KMS-11 (cell line): Measurements from ENCODE around the gene TANC1.

ENCODE experiments used
- H2AFZ ChIP-seq: fragments of 200-600 bp; sonication (generic); 2 replicates; pipeline ENCODE4 v1.6.1; 2016; ENCODE audit warnings: antibody characterized with exemption, mixed run types, low read depth
- H3K27ac ChIP-seq: fragments of 200-600 bp; sonication (generic); 2 replicates; pipeline ENCODE4 v1.6.1; 2016; ENCODE audit warnings: mild to moderate bottlenecking, mixed run types
- H3K27me3 ChIP-seq: fragments of 200-600 bp; sonication (generic); 2 replicates; pipeline ENCODE4 v1.6.1; 2017; ENCODE audit warnings: mild to moderate bottlenecking, low read depth, mixed run types, moderate library complexity; ENCODE audit not compliant: insufficient read depth
- H3K36me3 ChIP-seq: fragments of 200-600 bp; sonication (generic); 2 replicates; pipeline ENCODE4 v1.6.1; 2017; ENCODE audit warnings: mild to moderate bottlenecking, mixed run types; ENCODE audit not compliant: insufficient read depth
- H3K4me1 ChIP-seq: fragments of 200-600 bp; sonication (generic); 2 replicates; pipeline ENCODE4 v1.6.1; 2016; ENCODE audit warnings: mild to moderate bottlenecking, low read depth, mixed run types; ENCODE audit not compliant: poor library complexity, severe bottlenecking
- H3K4me2 ChIP-seq: fragments of 200-600 bp; sonication (generic); 2 replicates; pipeline ENCODE4 v1.7.0; 2016; ENCODE audit warnings: mild to moderate bottlenecking, mixed run types
- H3K4me3 ChIP-seq: fragments of 200-600 bp; sonication (generic); IDR thresholded peaks from 2 replicates; pipeline ENCODE4 v1.6.1; 2017; ENCODE audit warnings: low read depth, low read length, mixed read lengths; ENCODE audit not compliant: insufficient read depth
- H3K79me2 ChIP-seq: fragments of 200-600 bp; sonication (generic); 2 replicates; pipeline ENCODE4 v1.6.1; 2016; ENCODE audit warnings: low read depth, mixed run types; ENCODE audit not compliant: insufficient read depth
- H3K9ac ChIP-seq: fragments of 200-600 bp; sonication (generic); 2 replicates; pipeline ENCODE4 v1.6.1; 2016; ENCODE audit warnings: mild to moderate bottlenecking, mixed run types
- H4K20me1 ChIP-seq: fragments of 200-600 bp; sonication (generic); 2 replicates; pipeline ENCODE4 v1.6.1; 2016; ENCODE audit warnings: mild to moderate bottlenecking, mixed run types; ENCODE audit not compliant: insufficient read depth
- TF ChIP-seq, protein P1 (sequence below): fragments of 200-600 bp; sonication (generic); conservative IDR thresholded peaks from 2 replicates; pipeline ENCODE4 v1.6.1; 2017; ENCODE audit warnings: low read depth, mild to moderate bottlenecking, antibody characterized with exemption, low read length, moderate library complexity, mixed read lengths

TANC1 gene

DNA sequence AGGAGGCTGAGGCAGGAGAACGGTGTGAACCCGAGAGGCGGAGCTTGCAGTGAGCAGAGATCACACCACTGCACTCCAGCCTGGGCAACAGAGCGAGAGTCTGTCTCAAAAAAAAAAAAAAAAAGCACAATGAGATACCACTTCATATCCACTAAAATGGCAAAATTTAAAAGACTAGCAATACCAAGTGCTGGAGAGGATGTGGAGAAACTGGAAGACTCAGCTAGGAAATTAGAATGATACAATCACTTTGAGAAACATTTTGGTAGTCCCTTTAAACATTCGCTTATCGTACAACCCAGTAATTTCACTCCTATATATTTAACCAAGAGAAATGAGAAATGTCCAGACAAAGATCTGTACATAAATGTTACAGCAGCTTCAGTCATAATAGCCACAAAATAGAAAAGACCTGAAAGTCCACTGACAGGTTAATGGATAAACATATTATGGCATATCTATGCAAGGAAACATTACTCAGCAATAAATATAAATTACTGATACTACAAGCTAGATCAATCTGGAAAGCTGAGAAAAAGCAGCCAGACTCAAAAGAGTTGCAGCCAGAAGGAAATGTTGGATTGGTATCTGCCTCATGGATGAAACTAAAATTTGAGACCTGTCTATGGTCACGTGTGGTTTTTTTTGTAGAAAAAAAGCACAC, 278.0 kb downstream of the TANC1 start:
- no peaks in the 10 kb centered on the region for H3K36me3 ChIP-seq
- H3K27me3 ChIP-seq = no peaks in the 10 kb centered on the region
- H3K4me3 ChIP-seq = no peak overlapping the region
- no peak overlapping the region for H2AFZ ChIP-seq
- H4K20me1 ChIP-seq = no peaks in the 10 kb centered on the region
- no peaks in the 10 kb centered on the region for H3K79me2 ChIP-seq
- no peaks in the 10 kb centered on the region for H3K4me1 ChIP-seq
- TF ChIP-seq, protein P1, sequence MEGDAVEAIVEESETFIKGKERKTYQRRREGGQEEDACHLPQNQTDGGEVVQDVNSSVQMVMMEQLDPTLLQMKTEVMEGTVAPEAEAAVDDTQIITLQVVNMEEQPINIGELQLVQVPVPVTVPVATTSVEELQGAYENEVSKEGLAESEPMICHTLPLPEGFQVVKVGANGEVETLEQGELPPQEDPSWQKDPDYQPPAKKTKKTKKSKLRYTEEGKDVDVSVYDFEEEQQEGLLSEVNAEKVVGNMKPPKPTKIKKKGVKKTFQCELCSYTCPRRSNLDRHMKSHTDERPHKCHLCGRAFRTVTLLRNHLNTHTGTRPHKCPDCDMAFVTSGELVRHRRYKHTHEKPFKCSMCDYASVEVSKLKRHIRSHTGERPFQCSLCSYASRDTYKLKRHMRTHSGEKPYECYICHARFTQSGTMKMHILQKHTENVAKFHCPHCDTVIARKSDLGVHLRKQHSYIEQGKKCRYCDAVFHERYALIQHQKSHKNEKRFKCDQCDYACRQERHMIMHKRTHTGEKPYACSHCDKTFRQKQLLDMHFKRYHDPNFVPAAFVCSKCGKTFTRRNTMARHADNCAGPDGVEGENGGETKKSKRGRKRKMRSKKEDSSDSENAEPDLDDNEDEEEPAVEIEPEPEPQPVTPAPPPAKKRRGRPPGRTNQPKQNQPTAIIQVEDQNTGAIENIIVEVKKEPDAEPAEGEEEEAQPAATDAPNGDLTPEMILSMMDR = no peak
- H3K4me2 ChIP-seq = no peak overlapping the region
- H3K9ac ChIP-seq = no peak overlapping the region
- no peak overlapping the region for H3K27ac ChIP-seq

DNA sequence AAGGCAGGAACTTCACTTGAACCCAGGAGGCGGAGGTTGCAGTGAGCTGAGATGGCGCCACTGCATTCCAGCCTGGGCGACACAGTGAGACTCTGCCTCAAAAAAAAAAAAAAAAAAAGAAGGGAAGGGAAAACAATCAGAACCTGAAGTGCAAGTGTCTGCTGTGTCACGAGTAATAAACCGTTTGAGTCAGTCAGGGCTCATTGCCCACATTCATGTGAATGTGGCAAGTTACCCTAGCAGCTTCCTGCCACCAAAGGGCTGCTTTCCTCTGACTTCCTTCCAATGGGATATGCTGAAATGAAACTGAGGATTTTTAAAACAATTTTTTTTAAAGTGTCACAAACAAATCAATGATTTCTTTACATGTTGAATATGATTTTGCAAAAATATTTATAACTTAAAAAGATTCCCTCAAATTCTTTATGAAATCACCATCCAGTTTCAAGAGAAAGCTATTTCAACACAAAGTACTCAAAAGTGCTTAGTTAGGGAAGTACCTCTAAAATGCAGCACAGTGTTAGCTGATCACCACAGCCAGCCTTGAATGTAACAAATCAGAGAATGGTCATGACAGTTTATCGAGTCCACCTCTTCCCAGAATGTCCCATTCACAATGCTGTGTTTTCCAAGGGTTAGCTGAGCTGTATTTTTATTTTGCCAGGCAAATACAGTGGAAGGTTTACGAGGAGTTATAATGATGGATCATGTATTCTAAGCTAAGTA, 281.7 kb downstream of the TANC1 start:
- no peak overlapping the region for H3K9ac ChIP-seq
- H3K36me3 ChIP-seq = no peaks in the 10 kb centered on the region
- H3K4me2 ChIP-seq = no peak overlapping the region

DNA sequence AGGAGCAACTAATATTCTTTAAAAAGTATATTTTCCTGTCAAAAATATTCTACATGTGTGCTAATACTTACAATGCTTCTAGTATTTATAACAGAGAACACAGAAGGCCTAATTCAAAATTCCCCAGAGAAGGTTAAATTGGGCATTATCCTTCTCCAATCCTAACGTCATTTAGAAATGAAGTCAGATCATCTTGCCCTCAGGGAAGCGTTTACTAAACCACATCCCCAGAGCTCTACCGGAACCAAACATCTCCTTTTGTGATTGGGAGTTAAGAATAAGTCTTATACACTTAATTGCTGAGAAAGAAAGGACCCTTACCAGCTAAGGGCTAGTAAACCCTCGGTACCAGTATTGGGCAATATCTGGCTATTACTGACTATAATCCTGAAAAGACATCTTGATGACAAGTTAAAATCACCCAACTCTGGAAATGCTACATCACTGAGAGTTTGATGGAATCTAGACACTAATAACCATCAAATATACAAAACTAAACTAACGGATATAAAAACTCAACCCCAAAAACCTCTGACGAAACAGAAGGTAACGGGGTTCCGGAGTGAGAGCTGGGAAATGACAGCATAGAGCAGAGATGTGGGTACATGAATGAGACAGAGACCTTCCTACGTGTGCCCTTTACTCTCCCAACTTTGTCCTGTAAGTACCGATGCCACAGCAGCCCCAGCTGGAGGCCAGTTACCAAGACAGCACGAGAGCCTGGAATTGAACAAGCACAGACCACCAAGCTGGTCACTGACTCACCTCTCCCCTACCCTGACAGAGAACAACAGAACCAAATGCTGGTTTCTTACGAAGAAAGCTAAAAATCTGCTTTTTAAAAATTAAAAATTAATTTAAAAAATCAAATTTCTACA, 283.1 kb downstream of the TANC1 start:
- Histone ChIP-seq H3K27me3 (no peaks in the 10 kb centered on the region), H3K79me2 (no peaks in the 10 kb centered on the region), H3K27ac (no peak overlapping the region), H3K4me3 (no peak overlapping the region), H3K9ac (no peak overlapping the region), H4K20me1 (no peaks in the 10 kb centered on the region), H3K4me2 (no peak overlapping the region), H3K36me3 (no peaks in the 10 kb centered on the region), H3K4me1 (no peaks in the 10 kb centered on the region), H2AFZ (no peak overlapping the region)
- TF ChIP-seq, protein P1 = no peak

More for the DNA sequence above, 281.7 kb downstream of the TANC1 start:
- Histone ChIP-seq H2AFZ (no peak overlapping the region), H3K79me2 (no peaks in the 10 kb centered on the region), H3K27ac (no peak overlapping the region), H3K4me3 (no peak overlapping the region), H3K27me3 (no peaks in the 10 kb centered on the region), H4K20me1 (no peaks in the 10 kb centered on the region), H3K4me1 (no peaks in the 10 kb centered on the region)
- TF ChIP-seq, protein P1 = no peak

DNA sequence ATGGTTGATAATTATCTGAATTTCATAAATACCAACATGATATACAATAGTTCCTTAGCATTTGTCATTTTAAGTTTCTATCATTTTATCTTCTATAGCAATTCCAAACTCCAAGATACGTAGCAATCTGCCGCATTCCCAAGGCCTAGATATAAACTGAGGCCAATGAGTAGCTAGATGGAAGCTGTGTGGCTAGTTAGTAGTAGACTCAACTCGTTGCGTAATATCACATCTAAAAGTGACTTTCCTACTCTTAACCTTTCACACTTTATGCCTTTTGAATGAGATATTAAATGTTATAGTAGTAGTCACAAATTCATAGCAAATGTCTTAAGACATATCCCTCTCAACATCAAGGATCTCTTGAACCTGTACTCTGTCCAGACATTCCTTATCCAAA, 284.5 kb downstream of the TANC1 start:
- no peaks in the 10 kb centered on the region for H3K27me3 ChIP-seq
- TF ChIP-seq, protein P1 = no peak
- H4K20me1 ChIP-seq = no peaks in the 10 kb centered on the region
- H3K9ac ChIP-seq = no peak overlapping the region
- no peaks in the 10 kb centered on the region for H3K4me1 ChIP-seq
- no peak overlapping the region for H2AFZ ChIP-seq
- H3K4me2 ChIP-seq = no peak overlapping the region
- no peak overlapping the region for H3K4me3 ChIP-seq
- no peak overlapping the region for H3K27ac ChIP-seq
- no peaks in the 10 kb centered on the region for H3K79me2 ChIP-seq
- no peaks in the 10 kb centered on the region for H3K36me3 ChIP-seq
